PC-9 (cell line): ENCODE measurements around the gene HMX2. TPM values are rescaled to one million over a fixed set of nuclear protein-coding genes. Genes with fewer than 3 reads are reported as not detected.

Source experiments
- BruUV-seq: library from RNA; stranded (reverse); fragments of 400-500 nt; replicated peaks from 2 replicates; lab custom pipeline; 2021; lab: Mats Ljungman, UMichigan
- CTCF ChIA-PET: fragments of 300-600 bp; sonication (Branson Sonifier 250); formaldehyde crosslinking; loops from one replicate; lab custom pipeline; 2022; ENCODE audit warnings: antibody characterized with exemption; lab: Charles Lee
- POLR2A ChIA-PET: fragments of 300-600 bp; sonication (Branson Sonifier 250); formaldehyde crosslinking; loops from one replicate; lab custom pipeline; 2022; ENCODE audit warnings: antibody characterized with exemption; ENCODE audit not compliant: unreplicated experiment; lab: Charles Lee
- DNase-seq, 2 experiments: peaks; one replicate each; pipeline versions ENCODE4 v3.0.0 to v3.0.0-alpha.2; 2015 to 2022; ENCODE audit warnings: mixed read lengths in 1 of 2
- H2AFZ ChIP-seq: fragments of 200-600 bp; sonication (generic); 2 replicates; pipeline ENCODE4 v1.8.1; 2017; ENCODE audit warnings: antibody characterized with exemption
- H3F3A ChIP-seq: fragments of 200-600 bp; sonication (generic); 2 replicates; pipeline ENCODE4 v1.8.1; 2017; ENCODE audit warnings: antibody characterized with exemption, mild to moderate bottlenecking, low read depth; ENCODE audit not compliant: insufficient read depth
- H3K27ac ChIP-seq: fragments of 200-600 bp; sonication (generic); 2 replicates; pipeline ENCODE4 v1.6.1; 2016; ENCODE audit warnings: mixed run types
- H3K27me3 ChIP-seq: fragments of 200-600 bp; sonication (generic); 2 replicates; pipeline ENCODE4 v1.6.1; 2016; ENCODE audit warnings: low read depth, mixed run types; ENCODE audit not compliant: insufficient read depth
- H3K36me3 ChIP-seq: fragments of 200-600 bp; sonication (generic); 2 replicates; pipeline ENCODE4 v1.6.1; 2016; ENCODE audit warnings: low read depth, mixed run types
- H3K4me1 ChIP-seq: fragments of 200-600 bp; sonication (generic); replicated peaks from 2 replicates; pipeline ENCODE4 v1.6.1; 2016; ENCODE audit warnings: mixed run types; ENCODE audit not compliant: insufficient read depth
- H3K4me2 ChIP-seq: fragments of 200-600 bp; sonication (generic); 2 replicates; pipeline ENCODE4 v1.6.1; 2017; ENCODE audit warnings: mixed run types
- H3K4me3 ChIP-seq: fragments of 200-600 bp; sonication (generic); 2 replicates; pipeline ENCODE4 v1.6.1; 2016; ENCODE audit warnings: mixed run types
- H3K79me2 ChIP-seq: fragments of 200-600 bp; sonication (generic); 2 replicates; pipeline ENCODE4 v1.6.1; 2017; ENCODE audit warnings: low read depth, mixed run types
- H3K9me2 ChIP-seq: fragments of 200-600 bp; sonication (generic); 2 replicates; pipeline ENCODE4 v1.8.1; 2017; ENCODE audit warnings: mild to moderate bottlenecking; ENCODE audit not compliant: insufficient read depth
- H3K9me3 ChIP-seq: fragments of 200-600 bp; sonication (generic); 2 replicates; pipeline ENCODE4 v1.8.1; 2016; ENCODE audit warnings: low read depth; ENCODE audit not compliant: insufficient read depth
- H4K20me1 ChIP-seq: fragments of 200-600 bp; sonication (generic); 2 replicates; pipeline ENCODE4 v1.8.1; 2017; ENCODE audit not compliant: insufficient read depth
- CTCF ChIP-seq: fragments of 200-600 bp; sonication (generic); conservative IDR thresholded peaks from 2 replicates; pipeline ENCODE4 v1.6.1; 2017; ENCODE audit warnings: mixed run types, antibody characterized with exemption, mild to moderate bottlenecking, moderate library complexity
- EZH2 ChIP-seq: fragments of 200-600 bp; sonication (generic); IDR thresholded peaks from 2 replicates; pipeline ENCODE4 v1.8.0; 2017; ENCODE audit warnings: antibody characterized with exemption, low read depth
- intact Hi-C: fragments of 100-400 bp; cut with micrococcal nuclease; formaldehyde crosslinking; loops from one replicate; pipeline ENCODE4 v1.10.0; 2022; ENCODE audit not compliant: unreplicated experiment
- total RNA-seq: library from RNA; stranded (reverse); gene quantifications from 2 replicates; pipeline ENCODE4 v1.2.3, GENCODE V29; 2021

HMX2 gene
- total RNA-seq, 1 experiment from 2014 or later, result not detected

- Histone ChIP-seq H3K79me2 (peaks cover 8% of the 10 kb centered on the region), H3K9me2 (no peaks in the 10 kb centered on the region), H3K4me3 (no peak overlapping the region), H3K9me3 (no peaks in the 10 kb centered on the region), H3K36me3 (peaks cover 41% of the 10 kb centered on the region; the same call in 1 of the 2 replicates), H3K4me2 (no peak overlapping the region), H3F3A (0 out of 2 replicates have a peak, but pooled peaks cover 4% of the 10 kb centered on the region), H3K4me1 (no peaks in the 10 kb centered on the region), H3K27me3 (no peaks in the 10 kb centered on the region), H3K27ac (no peak overlapping the region), H4K20me1 (no peaks in the 10 kb centered on the region; the same call in 1 of the 2 replicates), H2AFZ (no peak overlapping the region)
- POLR2A ChIA-PET, result no interaction called here
- TF ChIP-seq CTCF (no peak), EZH2 (no peak)
- no peak for DNase-seq
- no TSS peak for BruUV-seq
- intact Hi-C loops, result no loop called here
- CTCF ChIA-PET, result no interaction called here
Observed at GRCh38 chr10:123164319-123164718, 16.4 kb downstream of the HMX2 start.

GRCh38 chr10:123165445-123166072 is 17.6 kb downstream of the HMX2 start:
- no TSS peak for BruUV-seq
- no peak overlapping the region for H3K4me2 ChIP-seq
- H3K9me3 ChIP-seq, result no peaks in the 10 kb centered on the region
- H3K27ac ChIP-seq, result no peak overlapping the region
- H3K27me3 ChIP-seq, result no peaks in the 10 kb centered on the region
- intact Hi-C loops, result no loop called here
- H3K4me3 ChIP-seq, result no peak overlapping the region
- H3K36me3 ChIP-seq, result peaks cover 29% of the 10 kb centered on the region; the same call in 1 of the 2 replicates
- H3K4me1 ChIP-seq, result no peaks in the 10 kb centered on the region
- CTCF ChIA-PET, result no interaction called here
- 0 out of 2 replicates have a peak, but pooled peaks cover 4% of the 10 kb centered on the region for H3F3A ChIP-seq
- TF ChIP-seq CTCF (no peak), EZH2 (no peak)
- no peaks in the 10 kb centered on the region for H3K79me2 ChIP-seq
- no peak overlapping the region for H2AFZ ChIP-seq
- no peaks in the 10 kb centered on the region; the same call in 1 of the 2 replicates for H4K20me1 ChIP-seq
- POLR2A ChIA-PET, result no interaction called here
- no peaks in the 10 kb centered on the region for H3K9me2 ChIP-seq
- DNase-seq, result no peak

- no peaks in the 10 kb centered on the region for H3K9me3 ChIP-seq
- no TSS peak for BruUV-seq
- no peak overlapping the region for H3K4me3 ChIP-seq
- DNase-seq, result no peak
- POLR2A ChIA-PET, result no interaction called here
- H3K27me3 ChIP-seq, result no peaks in the 10 kb centered on the region
- TF ChIP-seq CTCF (no peak), EZH2 (no peak)
- H3K36me3 ChIP-seq, result peaks cover 21% of the 10 kb centered on the region; the same call in 1 of the 2 replicates
- H3K9me2 ChIP-seq, result no peaks in the 10 kb centered on the region
- H3K4me1 ChIP-seq, result no peaks in the 10 kb centered on the region
- CTCF ChIA-PET, result no interaction called here
- H3K79me2 ChIP-seq, result no peaks in the 10 kb centered on the region
- H3K4me2 ChIP-seq, result no peak overlapping the region
- 0 out of 2 replicates have a peak, but pooled peaks cover 4% of the 10 kb centered on the region for H3F3A ChIP-seq
- intact Hi-C loops, result no loop called here
- no peak overlapping the region for H3K27ac ChIP-seq
- no peak overlapping the region for H2AFZ ChIP-seq
- H4K20me1 ChIP-seq, result no peaks in the 10 kb centered on the region
Observed at GRCh38 chr10:123166618-123167017, 18.7 kb downstream of the HMX2 start.
